Right lobe of liver (tissue), 6 donors: ENCODE measurements around the gene CEP128. TPM values are rescaled to one million over a fixed set of nuclear protein-coding genes. Genes with fewer than 3 reads are reported as not detected.

ENCODE experiments used
- ATAC-seq, 4 donors: fragments of 200-7000 bp; cut with Tn5 transposase; one replicate each; pipeline ENCODE4 v1.9.1; 2020; ENCODE audit warnings: mild to moderate bottlenecking in 4 of 4, moderate library complexity in 4 of 4
- DNase-seq, 3 donors: peaks; one replicate each; pipeline ENCODE4 v3.0.0-alpha.2; 2020
- H3K27ac ChIP-seq, 3 donors: fragments of 200-600 bp; one replicate each; pipeline ENCODE4 v1.8.0; 2022
- H3K27me3 ChIP-seq, 2 donors: fragments of 200-600 bp; one replicate each; pipeline ENCODE4 v1.8.0; 2022
- H3K36me3 ChIP-seq, 4 donors: fragments of 200-600 bp; sonication (generic) in 1 of 4; one replicate each; pipeline versions ENCODE4 v1.5.1 to v1.8.0; 2017 to 2022; ENCODE audit warnings: control low read depth in 1 of 4
- H3K4me1 ChIP-seq, 4 donors: fragments of 200-600 bp; sonication (generic) in 1 of 4; one replicate each; pipeline versions ENCODE4 v1.5.1 to v1.8.0; 2017 to 2022; ENCODE audit warnings: control low read depth in 1 of 4
- H3K4me3 ChIP-seq, 3 donors: fragments of 200-600 bp; one replicate each; pipeline ENCODE4 v1.8.0; 2022
- H3K9me3 ChIP-seq, 4 donors: fragments of 200-600 bp; sonication (generic) in 1 of 4; one replicate each; pipeline versions ENCODE4 v1.5.1 to v1.8.0; 2017 to 2022; ENCODE audit warnings: control low read depth in 1 of 4
- POLR2A ChIP-seq: fragments of 450-650 bp; IDR thresholded peaks from one replicate; pipeline ENCODE4 v1.6.1; 2017; ENCODE audit warnings: antibody characterized with exemption, mild to moderate bottlenecking
- WGBS: methylation state at CpG from one replicate; pipeline ENCODE4 v1.1.6; 2018; ENCODE audit warnings: low coverage, low lambda C conversion rate; ENCODE audit not compliant: insufficient coverage; ENCODE audit errors: missing lambda C conversion rate; 5-methylcytosine and 5-hydroxymethylcytosine counted together
- intact Hi-C, 2 donors: fragments of 100-400 bp; cut with DNase I; formaldehyde crosslinking; loops; one replicate each; pipeline versions ENCODE4 v1.11.2 to v1.14.1; 2022
- small RNA-seq, 2 experiments: library from RNA; depleted of rRNA; stranded (forward); fragments of <200 nt; gene quantifications; one replicate each; pipeline ENCODE3, GENCODE V24; 2016
- total RNA-seq, 6 experiments: library from RNA; depleted of rRNA in 2 of 6; stranded (reverse); fragments of >200 nt in 2 of 6; fragmentation: NEBNext Ultra II Directional in 3 of 6; extraction: Animal tissue kit (Norgen Biotek cat#: 25700) in 3 of 6; gene quantifications; one replicate each; pipeline versions ENCODE4 v1.1.0 to v1.2.4, GENCODE V29; 2016 to 2023
- TF ChIP-seq, protein P1 (sequence below), 4 donors: fragments of 200-600 bp in 3 of 4; fragments of 450-650 bp in 1 of 4; IDR thresholded peaks; one replicate each; pipeline versions ENCODE4 v1.5.1 to v1.8.0; 2016 to 2022; ENCODE audit warnings: antibody characterized with exemption in 4 of 4, mild to moderate bottlenecking in 2 of 4
- donor health status: DM: no; HTN: yes; CAD: no.
- donor health status: DM: no; HTN: no; CAD: no.
- donor health status: DM: no; HTN: no; CAD: no.
- donor health status: DM: no; HTN: yes; CAD: no.
- donor health status: DM: no; HTN: yes; CAD: no.

CEP128 gene
- total RNA-seq, 6 experiments from 2014 or later: 0.81 to 9.5 (median 1.7) TPM

DNA sequence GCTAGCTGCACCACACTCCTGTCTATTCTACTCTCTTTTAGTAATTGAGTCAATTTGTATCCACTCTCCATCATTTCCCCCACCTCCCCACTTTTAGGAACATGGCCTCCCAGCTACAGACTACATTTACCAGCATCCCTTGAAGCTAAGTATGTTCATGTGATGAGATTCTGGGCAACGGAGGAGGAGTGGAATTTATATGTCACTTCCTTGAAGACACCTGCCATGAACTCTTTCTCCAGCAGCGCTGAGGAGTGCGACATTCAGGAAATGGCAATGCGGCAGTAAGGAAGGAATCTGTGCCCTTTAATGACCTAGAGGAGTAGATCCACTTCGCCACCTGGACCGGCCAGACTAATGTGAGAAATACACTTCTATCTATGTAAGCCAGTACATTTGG lies 486.5 kb downstream of the CEP128 start:
- H3K4me1 ChIP-seq: no peaks in the 10 kb centered on the region
- no peak for ATAC-seq
- no peak overlapping the region for H3K27ac ChIP-seq
- H3K27me3 ChIP-seq: no peaks in the 10 kb centered on the region
- no peaks in the 10 kb centered on the region for H3K36me3 ChIP-seq
- WGBS: 81% methylated on average over 3 of the region's 6 CpGs
- no peaks in the 10 kb centered on the region for H3K9me3 ChIP-seq
- intact Hi-C loops: no loop called here
- DNase-seq: no peak
- no peak overlapping the region for H3K4me3 ChIP-seq
- TF ChIP-seq, protein P1, sequence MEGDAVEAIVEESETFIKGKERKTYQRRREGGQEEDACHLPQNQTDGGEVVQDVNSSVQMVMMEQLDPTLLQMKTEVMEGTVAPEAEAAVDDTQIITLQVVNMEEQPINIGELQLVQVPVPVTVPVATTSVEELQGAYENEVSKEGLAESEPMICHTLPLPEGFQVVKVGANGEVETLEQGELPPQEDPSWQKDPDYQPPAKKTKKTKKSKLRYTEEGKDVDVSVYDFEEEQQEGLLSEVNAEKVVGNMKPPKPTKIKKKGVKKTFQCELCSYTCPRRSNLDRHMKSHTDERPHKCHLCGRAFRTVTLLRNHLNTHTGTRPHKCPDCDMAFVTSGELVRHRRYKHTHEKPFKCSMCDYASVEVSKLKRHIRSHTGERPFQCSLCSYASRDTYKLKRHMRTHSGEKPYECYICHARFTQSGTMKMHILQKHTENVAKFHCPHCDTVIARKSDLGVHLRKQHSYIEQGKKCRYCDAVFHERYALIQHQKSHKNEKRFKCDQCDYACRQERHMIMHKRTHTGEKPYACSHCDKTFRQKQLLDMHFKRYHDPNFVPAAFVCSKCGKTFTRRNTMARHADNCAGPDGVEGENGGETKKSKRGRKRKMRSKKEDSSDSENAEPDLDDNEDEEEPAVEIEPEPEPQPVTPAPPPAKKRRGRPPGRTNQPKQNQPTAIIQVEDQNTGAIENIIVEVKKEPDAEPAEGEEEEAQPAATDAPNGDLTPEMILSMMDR (IDR thresholded peaks at IDR 0.05): no peak
- no peak for TF ChIP-seq POLR2A

DNA sequence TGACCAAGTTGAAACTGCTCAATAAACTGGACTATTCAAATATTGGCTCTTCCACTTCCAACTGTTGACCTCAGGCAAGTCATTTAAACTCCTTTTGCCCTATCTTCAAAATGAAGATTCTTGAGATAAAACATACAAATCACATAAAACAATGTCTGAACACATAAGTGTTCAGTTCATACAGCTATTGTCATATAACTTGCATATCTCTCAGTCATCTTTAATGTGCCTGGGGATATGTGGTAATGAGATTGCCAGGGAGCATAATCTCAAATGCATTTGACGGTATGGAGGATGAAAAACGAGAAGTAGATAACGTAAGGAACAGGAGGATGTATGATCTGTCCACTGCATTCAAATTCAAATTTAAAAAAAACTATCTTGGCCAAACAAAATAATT lies 493.3 kb downstream of the CEP128 start:
- Histone ChIP-seq H3K27ac (no peak overlapping the region), H3K27me3 (no peaks in the 10 kb centered on the region), H3K4me1 (no peaks in the 10 kb centered on the region), H3K9me3 (no peaks in the 10 kb centered on the region), H3K4me3 (no peak overlapping the region), H3K36me3 (no peaks in the 10 kb centered on the region)
- DNase-seq: no peak
- intact Hi-C loops: no loop called here
- no peak for ATAC-seq
- WGBS: 73% methylated on average over 3 of the region's 3 CpGs
- TF ChIP-seq POLR2A: no peak
- TF ChIP-seq, protein P1 (IDR thresholded peaks at IDR 0.05): no peak

DNA sequence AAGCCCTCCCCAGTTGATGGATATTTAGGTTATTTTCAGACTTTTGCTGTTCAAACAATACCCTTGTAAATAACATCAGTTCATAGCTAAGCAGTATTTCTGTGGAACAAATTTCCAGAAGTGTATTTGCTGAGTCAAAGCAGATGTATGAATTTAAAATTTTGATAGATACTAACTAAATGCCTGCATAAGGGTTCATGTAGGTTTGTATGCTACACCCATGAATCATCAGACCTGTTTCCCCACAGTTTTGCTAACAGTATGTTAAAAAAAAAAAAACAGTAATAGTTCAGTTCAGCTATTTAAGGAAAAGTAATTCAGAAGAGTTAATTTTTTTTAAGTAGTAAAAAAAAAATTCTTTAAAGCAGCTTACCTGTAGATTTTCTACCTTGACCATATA lies 494.1 kb downstream of the CEP128 start:
- DNase-seq (no peak), ATAC-seq (no peak)
- H3K27me3 ChIP-seq: no peaks in the 10 kb centered on the region
- H3K4me3 ChIP-seq: no peak overlapping the region
- no peaks in the 10 kb centered on the region for H3K4me1 ChIP-seq
- no peaks in the 10 kb centered on the region for H3K36me3 ChIP-seq
- intact Hi-C loops: no loop called here
- H3K27ac ChIP-seq: no peak overlapping the region
- no peak for TF ChIP-seq POLR2A
- TF ChIP-seq, protein P1 (IDR thresholded peaks at IDR 0.05): no peak
- H3K9me3 ChIP-seq: no peaks in the 10 kb centered on the region

Small RNA genes within 50 kb of the gene (small RNA-seq; reads per million reads assigned to genes)
- gene AC022404.1: 0 reads per million in 2 experiments

Other genes with a start within 250 kb of the CEP128 start
- under 1 TPM in 1 of 6 experiments, not detected in 5; 0.37 TPM for gene TSHR, start 13.9 kb upstream of the CEP128 start, total RNA-seq